GM21423 (cell line): ENCODE results near the gene ST8SIA2.

ENCODE experiments used
- ATAC-seq: cut with Tn5 transposase; IDR thresholded peaks from one replicate; pipeline ENCODE4 v1.9.1; 2021; ENCODE audit warnings: mild to moderate bottlenecking, moderate library complexity; ENCODE audit not compliant: unreplicated experiment

The ST8SIA2 gene, protein sequence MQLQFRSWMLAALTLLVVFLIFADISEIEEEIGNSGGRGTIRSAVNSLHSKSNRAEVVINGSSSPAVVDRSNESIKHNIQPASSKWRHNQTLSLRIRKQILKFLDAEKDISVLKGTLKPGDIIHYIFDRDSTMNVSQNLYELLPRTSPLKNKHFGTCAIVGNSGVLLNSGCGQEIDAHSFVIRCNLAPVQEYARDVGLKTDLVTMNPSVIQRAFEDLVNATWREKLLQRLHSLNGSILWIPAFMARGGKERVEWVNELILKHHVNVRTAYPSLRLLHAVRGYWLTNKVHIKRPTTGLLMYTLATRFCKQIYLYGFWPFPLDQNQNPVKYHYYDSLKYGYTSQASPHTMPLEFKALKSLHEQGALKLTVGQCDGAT

DNA sequence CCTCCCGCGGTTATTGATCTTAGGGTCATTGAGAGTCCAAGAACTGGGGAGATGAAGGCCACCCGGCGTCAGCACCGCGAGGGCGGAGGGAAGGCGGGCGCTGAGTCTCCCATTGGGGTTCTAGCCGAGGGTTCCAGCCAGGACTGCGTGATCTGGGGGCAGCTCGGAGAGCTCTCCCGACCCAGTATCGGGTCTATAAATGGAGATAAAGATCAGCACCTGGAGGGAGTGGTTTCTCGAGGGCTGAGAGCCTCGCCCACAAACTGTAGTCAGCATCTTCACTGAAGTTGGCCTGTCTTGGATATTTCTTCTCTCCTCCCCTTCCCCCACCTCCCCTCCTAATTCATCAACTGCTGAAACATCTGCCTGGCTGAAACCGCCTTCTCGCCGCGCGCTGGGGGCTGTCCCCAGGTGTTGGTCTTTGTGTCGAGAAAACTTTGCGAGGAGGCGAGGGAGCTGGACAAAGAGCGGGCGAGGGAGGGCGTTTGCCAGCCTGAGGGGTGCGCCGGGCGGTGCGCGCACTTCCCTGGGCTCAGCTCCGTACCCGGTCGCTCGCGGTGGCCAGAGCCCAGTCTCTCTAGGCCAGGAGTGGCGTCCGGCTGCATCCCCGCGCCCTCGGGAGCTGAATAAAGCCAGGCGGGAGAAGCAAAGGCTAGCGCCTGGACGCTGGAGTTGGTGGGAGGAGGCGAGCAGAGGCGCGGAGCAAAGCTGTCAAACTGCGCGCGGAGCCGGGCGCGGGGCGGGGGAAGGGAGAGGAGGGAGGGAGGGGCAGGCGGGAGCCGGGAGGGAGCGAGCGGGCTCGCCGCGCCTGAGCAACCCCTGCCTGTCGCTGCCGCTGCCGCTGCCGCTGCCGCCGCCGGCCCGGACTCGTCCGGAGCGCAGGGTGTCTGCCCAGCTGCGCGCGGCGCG lies at the start of gene ST8SIA2:
Gene ST8SIA2, plus strand, starts transcription at position 811 of the 909 bp plus-strand sequence. CDS start 184 bp downstream, outside the sequence.
- no peak for ATAC-seq

DNA sequence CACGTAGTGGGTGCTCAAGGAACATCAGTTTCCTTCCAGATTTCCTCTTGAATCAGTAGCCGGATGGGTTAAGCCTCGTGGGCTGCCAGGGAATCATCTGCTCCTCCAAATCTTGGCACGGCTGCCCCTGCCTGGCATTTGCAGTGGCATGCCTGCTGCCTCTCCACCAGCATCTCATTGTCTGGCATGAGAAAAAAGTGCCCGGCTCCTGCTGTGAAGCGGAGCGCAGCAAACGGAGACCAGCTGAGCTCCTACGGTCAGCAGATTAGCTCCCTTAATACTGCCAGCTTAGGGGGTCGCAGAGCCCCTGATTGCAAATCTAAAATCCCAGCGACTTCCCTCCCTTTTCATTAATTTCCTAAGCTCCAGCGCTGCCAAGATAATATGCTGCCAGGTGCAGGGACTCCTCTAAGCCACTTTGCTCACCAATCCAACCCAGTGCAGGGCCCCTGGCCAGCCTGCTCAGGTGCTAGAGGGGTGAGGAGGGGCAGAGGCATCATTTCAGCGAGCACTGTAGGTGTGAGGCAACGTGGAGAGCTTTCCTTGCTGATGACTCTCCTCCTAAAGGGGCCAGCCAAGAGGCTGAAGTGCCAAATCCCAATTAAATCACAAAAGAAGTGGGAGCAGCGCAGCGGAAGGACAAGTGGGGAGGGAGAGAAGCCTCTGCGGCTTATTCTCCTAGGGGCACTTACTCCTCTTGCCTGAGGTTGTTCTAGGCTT lies 49.6 kb upstream of the ST8SIA2 start:
- no peak for ATAC-seq

DNA sequence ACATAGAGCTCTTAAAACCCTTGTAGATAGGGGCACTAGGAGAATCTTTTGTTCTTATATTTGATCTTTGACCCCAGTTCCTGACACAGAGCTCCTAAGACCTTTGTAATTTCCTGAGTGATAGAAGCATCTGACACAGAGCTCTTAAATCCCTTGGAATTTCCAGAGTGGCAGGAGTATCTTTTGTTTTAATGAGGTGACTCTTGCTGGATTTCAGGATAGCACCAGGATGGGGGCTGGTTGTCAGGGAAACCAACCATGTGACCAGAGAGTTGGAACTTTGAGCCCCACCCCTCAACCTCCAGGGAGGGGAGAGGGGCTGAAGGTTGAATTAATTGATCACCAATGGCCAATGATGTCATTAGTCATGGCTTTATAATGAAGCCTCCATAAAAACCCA lies 47.6 kb upstream of the ST8SIA2 start:
- no peak for ATAC-seq

DNA sequence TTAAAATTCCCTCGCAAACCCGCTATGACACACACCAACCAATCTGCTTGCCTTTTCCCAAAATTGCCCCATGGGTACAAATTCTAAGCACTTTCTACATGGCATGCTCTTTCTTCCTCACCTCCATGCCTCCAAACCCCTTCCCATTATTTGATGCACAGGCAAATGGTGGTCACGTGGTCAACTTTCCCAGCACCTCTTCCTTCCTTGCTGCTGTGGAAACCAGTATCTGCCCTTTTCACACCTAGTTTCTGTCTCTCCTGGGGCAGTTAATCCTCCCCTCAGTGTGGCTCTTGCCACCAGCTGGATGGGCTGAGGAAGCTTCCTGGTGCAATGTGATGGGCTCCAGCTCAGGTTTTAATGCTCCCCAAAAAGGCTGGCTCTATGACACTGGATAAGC lies 38.4 kb upstream of the ST8SIA2 start:
- ATAC-seq, result no peak

DNA sequence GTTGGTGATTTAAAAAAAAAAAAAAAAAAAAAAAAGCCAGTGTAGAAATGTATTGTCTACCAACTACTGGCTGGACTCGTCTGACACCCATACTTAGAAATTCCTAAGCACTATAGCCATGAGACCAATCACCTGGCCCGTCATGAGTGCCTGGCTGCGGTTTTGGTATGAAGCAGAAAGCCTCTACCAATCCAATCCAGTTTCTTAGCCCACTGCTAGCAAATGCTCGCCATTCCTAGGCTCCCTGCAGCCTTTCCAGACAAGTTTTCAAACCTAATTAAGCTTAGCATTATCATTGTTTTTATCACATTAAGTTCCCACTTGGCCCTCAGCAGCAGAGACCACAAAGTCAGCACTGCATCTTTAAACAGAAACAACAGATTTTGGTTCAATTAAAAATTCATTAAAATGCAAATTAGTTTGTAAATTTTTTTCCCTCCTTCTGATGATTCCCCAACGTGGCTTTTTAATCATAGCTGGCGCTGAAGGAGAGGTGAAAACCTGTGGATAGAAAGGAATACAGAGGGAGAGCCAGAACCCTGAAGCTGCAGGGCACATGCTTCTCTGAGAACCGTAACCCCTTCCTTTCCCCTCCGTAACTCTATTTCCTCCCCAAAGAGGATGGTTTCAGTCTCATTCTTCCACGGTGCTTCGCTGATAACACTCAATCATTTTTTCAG lies 32.2 kb upstream of the ST8SIA2 start:
- ATAC-seq, result no peak

DNA sequence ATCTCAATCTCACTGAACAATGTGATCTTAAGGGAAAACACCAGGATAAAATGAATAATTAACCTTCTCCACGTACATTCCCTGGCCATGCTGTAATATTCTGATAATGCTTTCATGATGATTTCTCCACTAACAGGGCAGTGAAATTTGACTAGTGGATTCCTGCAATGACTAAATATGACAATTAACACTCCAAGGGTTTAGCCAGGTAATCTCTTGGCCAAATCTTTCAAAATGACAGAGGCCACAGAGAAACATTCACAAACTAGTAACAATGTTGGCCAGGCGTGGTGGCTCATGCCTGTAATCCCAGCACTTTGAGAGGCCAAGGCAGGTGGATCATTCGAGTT lies 31.7 kb upstream of the ST8SIA2 start:
- ATAC-seq, result no peak

DNA sequence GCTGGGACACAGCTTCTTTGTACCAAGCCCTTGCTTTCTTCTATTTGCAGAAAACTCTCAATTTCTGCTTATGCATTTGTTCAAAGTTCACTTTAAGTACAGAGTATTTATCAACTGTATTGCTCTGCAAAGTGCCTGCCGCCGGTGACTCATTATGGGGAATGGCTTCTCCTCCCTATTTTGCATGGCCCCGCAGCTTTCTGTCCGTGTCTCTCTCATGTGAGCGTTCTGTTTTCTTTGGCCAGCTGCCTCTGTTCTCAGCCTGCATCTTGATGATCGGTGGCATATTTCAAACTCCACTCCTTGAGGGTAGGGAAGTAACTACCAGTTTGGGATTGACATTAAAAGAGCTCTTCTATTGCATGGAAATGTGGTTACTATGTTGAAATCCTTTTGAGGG lies 28.6 kb upstream of the ST8SIA2 start:
- ATAC-seq, result no peak

DNA sequence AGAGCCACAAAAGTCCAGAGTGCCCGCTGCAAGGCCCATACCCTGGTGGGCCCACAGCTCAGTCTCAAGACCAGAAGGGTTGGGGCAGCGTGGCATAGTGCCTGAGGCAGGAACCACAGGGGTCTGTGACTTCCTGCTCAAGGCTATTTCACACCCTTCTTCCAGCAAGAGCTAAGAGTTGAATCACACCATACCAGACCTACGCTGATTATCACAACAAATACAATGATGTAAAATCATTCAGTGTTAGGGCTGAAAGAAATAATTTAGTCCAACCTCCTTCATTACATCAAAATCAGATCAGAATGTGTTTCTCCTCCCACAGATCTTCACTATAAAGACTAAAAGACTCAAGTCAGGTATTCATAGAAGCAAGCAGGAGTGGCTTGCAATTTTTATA lies 27.8 kb upstream of the ST8SIA2 start:
- no peak for ATAC-seq

DNA sequence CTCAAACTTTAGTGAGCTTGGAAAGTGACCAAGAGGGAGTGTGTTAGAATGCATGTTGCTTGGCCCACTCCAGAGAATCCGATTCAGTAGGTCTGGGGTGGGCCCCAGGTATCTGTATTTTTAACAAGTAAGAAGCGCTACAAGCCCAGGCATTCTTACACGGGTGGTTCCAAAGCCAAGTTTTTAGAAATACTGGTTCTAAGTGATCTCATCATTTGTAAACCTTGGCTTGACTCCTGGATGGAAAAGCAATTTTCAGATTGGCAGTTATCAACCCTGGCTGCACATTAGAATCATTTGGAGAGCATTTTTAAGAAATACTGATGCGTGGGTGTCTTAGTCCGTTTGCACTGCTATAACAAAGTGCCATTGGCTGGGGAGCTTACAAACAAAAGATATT lies 27.3 kb upstream of the ST8SIA2 start:
- no peak for ATAC-seq

DNA sequence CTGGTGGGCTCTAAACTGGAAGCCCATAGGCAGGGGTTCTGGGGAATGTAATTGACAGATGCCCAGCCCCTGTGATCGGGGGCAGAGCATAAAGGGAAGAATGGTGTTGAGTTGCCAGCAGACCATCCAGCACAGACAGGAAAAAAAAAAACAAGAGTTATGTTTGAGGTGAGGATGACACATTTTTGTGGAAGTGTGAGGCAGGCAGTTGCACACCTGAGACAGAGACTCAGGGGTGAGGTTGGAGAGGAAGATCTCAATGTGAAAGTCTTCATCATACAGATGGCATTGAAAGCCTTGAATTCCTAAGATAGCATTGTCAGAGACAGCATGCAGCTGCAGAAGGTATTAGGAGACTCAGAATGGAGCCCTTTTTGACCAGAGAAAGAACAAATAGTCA lies 18.6 kb upstream of the ST8SIA2 start:
- no peak for ATAC-seq

DNA sequence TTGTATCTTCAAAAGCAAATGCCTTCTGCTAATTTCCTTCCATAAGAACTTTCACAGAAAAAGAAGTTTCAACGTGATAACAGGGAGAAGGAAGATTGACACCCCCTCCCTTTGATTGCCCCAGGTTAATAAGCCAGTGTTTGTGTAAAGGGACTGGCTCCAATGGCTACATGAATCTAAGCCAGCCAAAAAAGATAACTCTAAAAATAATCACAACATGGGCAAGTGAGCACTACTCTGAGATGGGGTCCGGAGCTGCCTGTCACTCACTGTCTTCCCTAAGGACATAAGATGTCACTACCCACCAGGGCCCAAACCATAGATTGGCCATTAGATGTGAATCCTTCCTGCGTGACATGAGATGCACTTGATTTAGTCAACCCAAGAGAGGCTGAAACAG lies 17.6 kb upstream of the ST8SIA2 start:
- ATAC-seq, result no peak

DNA sequence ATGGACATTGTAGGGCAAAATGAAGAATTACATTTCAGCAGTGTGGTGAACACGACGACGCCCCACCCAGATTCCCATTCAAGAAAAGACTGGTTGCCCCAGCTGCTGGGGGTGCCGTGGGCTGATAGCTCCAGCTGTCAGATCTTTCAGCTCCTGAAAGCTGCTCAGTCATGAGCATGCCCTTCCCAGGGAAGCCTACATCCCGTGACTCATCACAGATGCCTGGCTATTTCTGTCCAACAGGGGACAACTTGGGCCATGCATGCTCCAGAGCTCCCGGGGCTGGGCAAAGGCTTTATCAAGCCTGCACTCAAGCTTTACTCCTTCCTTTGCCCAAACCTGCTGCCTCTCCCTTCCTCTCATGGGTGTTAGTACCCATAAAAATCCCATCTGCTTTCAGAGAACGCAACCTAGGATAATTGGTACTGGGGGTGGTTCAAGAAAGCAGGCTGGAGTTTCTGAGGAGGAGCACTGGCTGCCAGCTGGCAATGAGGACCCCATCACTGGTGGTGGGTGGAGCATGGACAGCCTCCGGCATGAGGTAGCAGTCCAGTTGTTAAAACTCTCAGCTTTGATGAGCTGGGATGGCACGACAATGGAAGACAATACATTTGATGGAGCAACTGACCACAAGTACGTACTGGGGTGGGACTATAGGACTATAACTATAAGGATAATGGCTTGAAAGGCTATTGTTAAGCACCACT lies 16.4 kb upstream of the ST8SIA2 start:
- ATAC-seq, result no peak

DNA sequence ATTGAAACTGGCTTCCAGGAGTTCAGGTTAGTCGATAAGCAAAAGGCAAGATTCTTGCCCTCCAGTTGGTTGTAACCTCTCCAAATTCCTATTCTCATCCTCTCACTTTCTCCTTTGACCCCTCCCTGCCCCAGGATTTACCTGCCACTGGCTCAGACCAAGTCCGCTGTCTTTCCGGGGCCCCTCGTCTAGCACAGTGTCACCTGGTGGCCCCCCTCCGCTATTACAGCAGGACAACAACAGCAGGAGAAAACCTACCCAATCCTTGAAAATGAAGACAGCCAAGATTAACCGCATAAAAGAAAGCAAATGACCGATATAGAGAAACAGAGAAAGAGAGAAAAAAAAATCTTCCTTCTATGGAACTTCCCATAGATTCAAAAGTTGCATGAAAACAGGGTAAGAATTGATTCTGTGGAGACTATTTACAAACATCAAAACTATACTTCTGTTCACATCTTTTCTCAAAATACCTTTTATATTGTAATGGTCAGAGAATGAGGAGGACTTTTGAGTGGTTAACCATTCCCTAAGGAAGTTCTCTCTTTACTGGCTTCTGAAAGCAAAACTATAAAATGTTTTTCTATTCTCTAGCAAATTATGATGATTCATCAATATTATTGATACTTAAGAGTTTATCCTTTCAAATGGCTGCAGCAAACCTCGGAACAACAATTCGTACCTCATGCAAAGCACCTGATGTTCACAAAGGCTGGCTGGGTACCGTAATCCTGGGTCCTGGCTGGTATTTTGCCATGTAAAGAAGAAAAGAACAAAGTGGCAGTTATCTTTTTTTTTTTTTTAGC lies 10.0 kb upstream of the ST8SIA2 start:
- no peak for ATAC-seq

DNA sequence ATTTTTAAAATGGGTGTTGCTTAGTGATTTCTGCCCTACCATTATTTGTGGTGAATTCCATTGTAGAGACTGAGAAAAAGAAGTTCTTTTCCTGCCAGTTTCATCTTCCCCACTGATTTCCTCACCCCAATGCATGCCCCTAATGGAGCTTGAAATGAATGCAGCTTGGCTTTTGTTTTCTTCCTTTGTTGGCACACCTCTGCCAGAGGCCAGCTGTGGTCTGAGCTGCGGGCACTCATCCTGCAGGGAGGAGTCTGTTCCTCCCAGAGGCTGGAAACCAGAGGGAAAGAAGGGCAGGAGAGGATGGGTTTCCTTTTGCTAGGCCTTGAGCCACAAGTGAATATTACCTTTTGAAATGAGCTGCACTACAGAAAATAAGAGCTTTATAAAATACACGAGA lies 9.3 kb upstream of the ST8SIA2 start:
- no peak for ATAC-seq

DNA sequence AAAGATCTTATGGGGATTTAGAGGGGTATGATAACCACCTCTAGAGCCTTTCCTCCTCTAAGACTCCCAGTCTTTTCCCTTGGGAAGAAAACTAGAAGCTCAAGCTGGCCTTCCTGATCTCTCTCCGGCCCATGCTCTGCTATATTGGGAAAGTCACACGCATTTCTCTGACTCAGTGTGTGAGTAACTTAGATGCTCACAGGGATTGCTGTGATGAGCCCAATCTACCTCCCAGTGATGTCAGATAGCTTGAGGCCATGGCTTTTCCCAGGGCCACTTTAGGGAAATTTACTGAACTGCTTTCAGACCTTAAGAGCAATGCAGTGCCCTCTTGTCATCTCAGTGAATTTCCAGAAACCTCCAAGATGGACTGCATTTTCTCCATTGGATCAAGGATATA lies 8.6 kb upstream of the ST8SIA2 start:
- ATAC-seq, result no peak

DNA sequence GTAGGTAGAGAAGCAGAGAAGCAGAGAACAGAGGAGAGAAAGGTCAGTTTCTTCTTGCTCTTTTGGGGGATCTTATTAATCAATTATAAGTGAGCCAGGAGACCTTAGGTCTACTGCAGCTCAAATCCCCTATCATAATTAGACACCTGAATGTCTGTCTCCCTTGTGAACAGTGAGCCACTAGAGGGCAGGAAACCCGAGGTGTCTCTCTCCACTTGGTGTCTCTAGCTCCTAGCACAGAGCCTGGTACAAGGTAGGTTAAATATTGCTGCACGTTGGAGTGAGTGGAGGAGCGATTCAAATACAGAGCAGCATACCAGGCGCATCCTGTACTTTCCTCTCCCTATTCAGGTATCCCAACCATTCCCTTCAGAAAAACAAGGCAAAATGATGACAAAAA lies 2.0 kb upstream of the ST8SIA2 start:
- no peak for ATAC-seq

DNA sequence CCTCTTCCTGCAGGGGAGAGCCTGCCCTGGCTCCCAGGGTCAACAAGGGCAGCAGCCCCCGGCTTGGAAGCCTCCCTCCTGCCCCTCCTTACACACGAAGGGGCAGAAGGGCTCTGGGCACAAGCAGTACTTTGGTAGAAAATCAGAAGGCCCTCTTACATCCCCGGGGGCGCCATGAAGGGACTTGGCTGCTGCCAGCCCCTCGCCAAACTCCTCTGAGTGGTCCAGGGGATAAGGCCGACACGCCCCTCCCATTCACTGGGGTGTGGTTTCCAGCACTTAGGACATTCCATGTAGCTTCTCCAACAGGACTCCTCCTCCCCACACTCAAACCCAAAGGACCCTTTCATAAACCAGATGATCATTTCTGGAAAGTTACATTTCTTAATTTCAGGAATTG lies 1.2 kb upstream of the ST8SIA2 start:
- ATAC-seq, result no peak

DNA sequence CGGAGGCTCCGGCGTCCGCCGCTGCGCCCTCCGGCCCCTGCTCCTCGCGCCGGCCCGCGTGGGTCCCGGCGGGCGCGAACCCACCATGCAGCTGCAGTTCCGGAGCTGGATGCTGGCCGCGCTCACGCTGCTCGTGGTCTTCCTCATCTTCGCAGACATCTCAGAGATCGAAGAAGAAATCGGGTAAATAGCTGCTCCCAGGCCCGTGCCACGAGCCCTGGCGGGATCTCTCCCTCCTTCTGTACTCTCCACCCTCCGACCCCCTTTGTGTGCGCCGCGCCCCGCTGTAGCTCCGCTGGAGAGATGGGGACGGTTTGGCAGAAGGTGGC lies 263 bp downstream of the ST8SIA2 start:
- ATAC-seq, result no peak

DNA sequence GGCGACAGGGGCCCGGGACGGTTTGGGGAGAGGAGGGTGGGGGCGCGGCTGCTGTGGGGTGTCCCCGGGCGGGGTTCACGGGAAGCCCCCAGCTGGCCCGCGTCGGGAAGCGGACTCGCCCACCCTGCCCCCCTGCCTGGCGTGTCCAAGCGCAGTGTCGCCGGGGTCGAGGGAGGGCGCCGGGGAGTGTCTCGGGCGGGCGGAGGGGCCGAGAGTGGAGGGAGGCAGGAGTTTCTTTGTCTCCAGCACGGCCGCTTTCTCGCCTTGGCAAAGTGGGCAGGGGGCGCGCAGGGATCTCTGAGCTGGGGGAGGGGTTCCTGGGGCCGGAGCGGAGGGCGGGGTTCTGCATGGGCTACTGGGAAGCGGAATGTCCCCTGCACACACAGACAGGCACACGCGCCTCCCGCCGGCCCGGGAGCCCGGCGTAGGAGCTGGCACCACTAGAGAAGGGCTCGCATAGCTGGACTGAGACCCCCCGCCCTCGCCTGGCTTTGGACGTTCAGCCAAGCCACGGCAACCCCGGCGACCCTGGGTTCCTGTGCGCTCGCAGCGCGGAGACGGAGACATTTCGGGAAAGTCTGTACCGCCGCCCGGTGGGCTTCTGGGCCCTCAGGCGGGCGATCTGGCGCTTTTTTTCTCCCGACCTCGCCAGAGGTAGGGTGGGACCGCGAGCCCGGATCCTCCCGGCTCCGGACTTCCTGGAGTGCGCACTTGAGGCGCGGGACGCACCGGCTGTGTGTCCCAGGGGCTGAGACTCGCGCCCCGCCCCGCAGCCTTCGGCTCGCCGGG lies 822 bp downstream of the ST8SIA2 start:
- ATAC-seq, result no peak
